SK-N-SH (cell line): Measurements from ENCODE around the gene CHST11. TPM values are rescaled to one million over a fixed set of nuclear protein-coding genes. Genes with fewer than 3 reads are reported as not detected.

Experiments used
- CTCF ChIA-PET: fragments of 300-600, 350-600 bp; formaldehyde crosslinking; extraction: SDS; loops from one replicate; lab custom pipeline; 2021; lab: Yijun Ruan, JAX
- POLR2A ChIA-PET: fragments of 350-600 bp; sonication (Branson Sonifier 250); formaldehyde crosslinking; extraction: SDS; loops from one replicate; lab custom pipeline; 2020; ENCODE audit warnings: antibody characterized with exemption, inconsistent platforms; lab: Yijun Ruan, JAX
- DNase-seq: peaks from one replicate; pipeline ENCODE4 v3.0.0; 2012
- H2AFZ ChIP-seq: fragments of 200-600 bp; sonication (generic); 2 replicates; pipeline ENCODE4 v1.8.1; 2016; ENCODE audit warnings: antibody characterized with exemption, mild to moderate bottlenecking, low read depth
- H3F3A ChIP-seq: fragments of 200-600 bp; sonication (generic); replicated peaks from 2 replicates; pipeline ENCODE3; 2016; ENCODE audit warnings: antibody characterized with exemption, mild to moderate bottlenecking; ENCODE audit not compliant: insufficient read depth
- H3K27ac ChIP-seq, 2 experiments: fragments of 200-500 bp in 1 of 2; fragments of 200-600 bp in 1 of 2; sonication (Bioruptor generic) in 1 of 2; sonication (generic), shearing (Covaris generic) in 1 of 2; 2 replicates each; pipeline versions ENCODE4 v1.5.1 to v1.6.1; 2014 to 2016; ENCODE audit warnings: low read depth in 2 of 2, inconsistent platforms in 1 of 2, low read length in 1 of 2, mild to moderate bottlenecking in 1 of 2, mixed read lengths in 1 of 2
- H3K27me3 ChIP-seq: fragments of 200-600 bp; sonication (generic), shearing (Covaris generic); 2 replicates; pipeline ENCODE4 v1.6.1; 2016; ENCODE audit warnings: mixed run types; ENCODE audit not compliant: insufficient read depth
- H3K36me3 ChIP-seq, 2 experiments: fragments of 200-500 bp in 1 of 2; fragments of 200-600 bp in 1 of 2; sonication (Bioruptor generic) in 1 of 2; sonication (generic) in 1 of 2; replicated peaks in 1 of 2; 2 replicates each; pipeline versions ENCODE3 to v1.5.1; 2014 to 2016; ENCODE audit warnings: low read length in 1 of 2, mild to moderate bottlenecking in 1 of 2; ENCODE audit not compliant: insufficient read depth in 2 of 2, control insufficient read depth in 1 of 2
- H3K4me1 ChIP-seq, 2 experiments: fragments of 200-500 bp in 1 of 2; fragments of 200-600 bp in 1 of 2; sonication (Bioruptor generic) in 1 of 2; sonication (generic), shearing (Covaris generic) in 1 of 2; 2 replicates each; pipeline versions ENCODE4 v1.5.1 to v1.6.1; 2014 to 2016; ENCODE audit warnings: low read depth in 1 of 2, low read length in 1 of 2, mixed run types in 1 of 2; ENCODE audit not compliant: insufficient read depth in 2 of 2, control insufficient read depth in 1 of 2
- H3K4me2 ChIP-seq: fragments of 200-600 bp; sonication (generic), shearing (Covaris generic); 2 replicates; pipeline ENCODE4 v1.6.1; 2017; ENCODE audit warnings: mixed run types
- H3K4me3 ChIP-seq, 2 experiments: fragments of 200-500 bp in 1 of 2; fragments of 200-600 bp in 1 of 2; sonication (Bioruptor generic) in 1 of 2; sonication (generic), shearing (Covaris generic) in 1 of 2; 2 replicates each; pipeline versions ENCODE4 v1.5.1 to v1.8.1; 2014 to 2016; ENCODE audit warnings: low read depth in 2 of 2, inconsistent platforms in 1 of 2, low read length in 1 of 2, mild to moderate bottlenecking in 1 of 2, mixed read lengths in 1 of 2, moderate library complexity in 1 of 2
- H3K79me2 ChIP-seq: fragments of 200-600 bp; sonication (generic); 2 replicates; pipeline ENCODE4 v1.8.1; 2017; ENCODE audit warnings: mild to moderate bottlenecking; ENCODE audit not compliant: insufficient read depth
- H3K9ac ChIP-seq: fragments of 200-600 bp; sonication (generic); 2 replicates; pipeline ENCODE4 v1.6.1; 2017; ENCODE audit warnings: mixed run types
- H3K9me2 ChIP-seq: fragments of 200-600 bp; sonication (generic); 2 replicates; pipeline ENCODE4 v1.6.1; 2017; ENCODE audit warnings: mixed run types
- H3K9me3 ChIP-seq: fragments of 200-600 bp; sonication (generic); 2 replicates; pipeline ENCODE4 v1.6.1; 2017; ENCODE audit warnings: mixed run types, mild to moderate bottlenecking, moderate library complexity
- H4K20me1 ChIP-seq: fragments of 200-600 bp; sonication (generic); 2 replicates; pipeline ENCODE4 v1.6.1; 2017; ENCODE audit warnings: mild to moderate bottlenecking, mixed run types; ENCODE audit not compliant: insufficient read depth
- CHD2 ChIP-seq: fragments of 150-350 bp; IDR thresholded peaks from 2 replicates; pipeline ENCODE4 v1.6.1; 2018; ENCODE audit warnings: low read length; ENCODE audit not compliant: partially characterized antibody
- FOXJ3 ChIP-seq: sonication (generic); formaldehyde crosslinking; IDR thresholded peaks from 2 replicates; pipeline ENCODE4 v1.5.1; 2020; ENCODE audit warnings: mild to moderate bottlenecking, missing genetic modification reagents
- GABPA ChIP-seq: IDR thresholded peaks from 2 replicates; pipeline ENCODE4 v1.4.0; 2012; ENCODE audit warnings: low read depth, mild to moderate bottlenecking
- IRF3 ChIP-seq: fragments of 150-350 bp; IDR thresholded peaks from 2 replicates; pipeline ENCODE4 v1.6.1; 2016; ENCODE audit warnings: mild to moderate bottlenecking, low read depth, low read length
- RFX5 ChIP-seq: IDR thresholded peaks from 2 replicates; pipeline ENCODE4 v1.6.1; 2012; ENCODE audit warnings: mild to moderate bottlenecking, improper control_type of control experiment, low read length
- SIN3A ChIP-seq: IDR thresholded peaks from 2 replicates; pipeline ENCODE4 v1.6.1; 2012; ENCODE audit warnings: low read depth, mild to moderate bottlenecking, low read length, moderate library complexity, borderline replicate concordance
- TCF12 ChIP-seq: IDR thresholded peaks from 2 replicates; pipeline ENCODE4 v1.4.0; 2012
- TEAD4 ChIP-seq: IDR thresholded peaks from 2 replicates; pipeline ENCODE4 v1.4.0; 2012; ENCODE audit warnings: mild to moderate bottlenecking, borderline replicate concordance; ENCODE audit not compliant: insufficient read depth
- USF1 ChIP-seq: IDR thresholded peaks from 2 replicates; pipeline ENCODE4 v1.4.0; 2012; ENCODE audit warnings: low read depth, borderline replicate concordance
- USF2 ChIP-seq: fragments of 150-350 bp; IDR thresholded peaks from 2 replicates; pipeline ENCODE4 v1.6.1; 2017; ENCODE audit warnings: antibody characterized with exemption, low read length, low read depth, borderline replicate concordance
- YY1 ChIP-seq: IDR thresholded peaks from 2 replicates; pipeline ENCODE4 v1.4.0; 2012; ENCODE audit warnings: low read depth, mild to moderate bottlenecking
- WGBS: methylation state at CpG from one replicate; pipeline ENCODE4 v1.1.6; 2017; ENCODE audit warnings: low lambda C conversion rate; 5-methylcytosine and 5-hydroxymethylcytosine counted together
- polyA plus RNA-seq, 3 experiments: library from polyadenylated mRNA; depleted of rRNA; stranded (reverse); fragments of >200 nt; gene quantifications; 2 replicates each; pipeline ENCODE4 v1.2.3, GENCODE V29; 2012

CHST11 gene
- polyA plus RNA-seq, 1 of the 3 experiments (the other 2 are of a cell fraction): 18.6 TPM

GRCh38 chr12:104729091-104729490, 272.3 kb downstream of the CHST11 start (continued):
- TF ChIP-seq FOXJ3 (CRISPR knock-in tag): no peak
- TF ChIP-seq USF1: no peak
- no peak for TF ChIP-seq GABPA
- TF ChIP-seq YY1: no peak

- H3K36me3 ChIP-seq: no peaks in the 10 kb centered on the region
- H2AFZ ChIP-seq: no peak overlapping the region
- no peaks in the 10 kb centered on the region for H3K27me3 ChIP-seq
- no peak overlapping the region for H3K4me2 ChIP-seq
- H3K4me1 ChIP-seq: peaks cover 0 to 51% of the 10 kb centered on the region in 2 experiments; a peak in 2 of 4 replicates
- no peaks in the 10 kb centered on the region for H3K9me3 ChIP-seq
- CTCF ChIA-PET: interaction anchor here (1.4 to 2.8 kb wide), 2 partner anchors 61 to 348 kb away, joined by 3 to 7 read pairs; no protein-coding TSS in a partner anchor
- DNase-seq: no peak
- WGBS: 84% methylated on average over 16 of the region's 19 CpGs
- H3K79me2 ChIP-seq: no peaks in the 10 kb centered on the region
- no peaks in the 10 kb centered on the region for H3K9me2 ChIP-seq
- no peaks in the 10 kb centered on the region for H4K20me1 ChIP-seq
- no peak overlapping the region for H3K4me3 ChIP-seq
- H3F3A ChIP-seq: no peaks in the 10 kb centered on the region
- no peak overlapping the region for H3K27ac ChIP-seq
- no peak overlapping the region for H3K9ac ChIP-seq
- POLR2A ChIA-PET: no interaction called here
- TF ChIP-seq CHD2 (no peak), IRF3 (no peak), TCF12 (no peak), YY1 (no peak), USF1 (no peak), SIN3A (no peak), USF2 (no peak), RFX5 (no peak), TEAD4 (no peak)
Observed at GRCh38 chr12:104729610-104730446, 273.1 kb downstream of the CHST11 start.
